CMK (cell line): ENCODE measurements around the gene CENPX.
"Not testable (repeated sequence)": the region's sequence is repeated elsewhere in the genome, so short reads cannot be mapped to it uniquely, and the experiment has no call there.

Experiments
- DNase-seq: peaks from one replicate; pipeline ENCODE4 v3.0.0-alpha.2; 2010; ENCODE audit warnings: low read depth

Gene CENPX

DNA sequence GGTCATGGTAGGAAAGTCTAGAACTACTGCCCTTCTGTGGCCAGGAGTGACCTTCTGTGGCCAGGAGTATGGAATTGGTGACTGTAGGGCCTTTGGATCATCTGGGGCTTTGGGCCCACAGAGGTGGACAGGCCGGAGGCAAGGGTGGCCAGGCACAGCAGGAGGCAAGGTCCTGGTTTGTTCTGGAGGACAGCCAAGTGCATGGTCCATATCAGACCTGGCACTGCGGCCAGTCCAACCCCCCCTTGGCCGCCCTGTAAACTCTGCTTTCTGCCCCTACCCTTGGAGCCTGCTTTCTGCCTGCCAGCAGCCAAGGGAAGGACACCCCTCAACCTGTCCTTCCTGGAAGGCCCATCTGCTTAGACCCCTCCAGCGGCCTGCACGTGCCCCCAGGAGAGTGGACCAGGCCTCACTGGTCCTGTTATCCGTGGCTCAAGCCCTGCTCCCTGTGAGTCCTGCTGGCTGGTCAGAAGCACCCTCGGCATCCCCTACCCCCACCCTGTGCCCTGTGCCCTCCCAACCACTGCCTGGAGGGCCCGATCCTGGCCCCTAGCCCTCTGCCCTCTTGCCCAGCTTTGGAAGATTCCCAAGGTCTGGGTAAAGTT is 17.1 kb upstream of the CENPX start:
- no peak for DNase-seq

- not testable (repeated sequence) for DNase-seq
These were observed 16.2 kb upstream of the CENPX start for GRCh38 chr17:82038796-82039409.

- no peak for DNase-seq
These were observed 15.2 kb upstream of the CENPX start for GRCh38 chr17:82037889-82038195.

DNA sequence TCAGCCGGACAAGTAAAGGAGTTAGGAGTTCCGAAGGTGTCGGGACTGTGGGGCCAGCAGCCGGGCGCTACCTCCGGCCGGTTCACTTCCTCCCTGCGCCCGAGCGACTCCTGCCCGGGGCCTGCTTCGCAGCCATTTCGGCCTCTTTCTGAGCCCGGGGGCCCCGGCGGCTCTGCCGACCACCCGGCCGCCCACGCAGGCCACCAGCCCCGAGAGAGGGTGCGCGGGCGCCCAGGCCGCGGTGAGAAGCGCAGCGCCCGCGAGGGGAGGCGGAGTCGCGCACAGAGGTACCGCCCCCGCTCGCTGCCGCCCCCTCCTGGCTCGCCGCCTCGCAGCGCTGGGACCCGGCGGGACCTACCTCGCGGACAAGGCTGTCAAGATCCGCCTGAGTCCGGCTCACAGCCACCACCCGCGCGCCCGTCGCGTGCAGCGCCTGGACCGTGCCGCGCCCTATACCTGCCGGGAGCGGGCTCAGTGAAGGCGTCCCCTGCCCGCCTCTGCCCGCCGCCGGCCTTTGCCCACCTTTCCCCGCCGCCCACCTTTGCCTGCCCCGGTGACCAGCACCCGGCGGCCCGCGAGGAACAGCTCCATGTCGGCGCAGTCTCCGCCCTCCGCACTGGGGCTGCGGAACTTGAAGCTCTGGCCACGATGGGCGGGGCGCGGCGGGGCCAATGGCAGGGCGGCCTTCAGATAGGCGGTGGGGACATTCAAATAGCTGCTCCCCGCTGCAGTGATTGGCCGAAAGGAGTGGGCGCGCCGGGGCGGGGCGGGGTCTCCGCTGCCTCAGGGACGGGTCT is 14.6 kb upstream of the CENPX start, which contains the start of gene DCXR:
TSS of gene DCXR (minus strand) at position 606 of the 797 bp plus-strand sequence. CDS start at position 591, 15 bp downstream.
- peak; percentile 86 for DNase-seq

DNA sequence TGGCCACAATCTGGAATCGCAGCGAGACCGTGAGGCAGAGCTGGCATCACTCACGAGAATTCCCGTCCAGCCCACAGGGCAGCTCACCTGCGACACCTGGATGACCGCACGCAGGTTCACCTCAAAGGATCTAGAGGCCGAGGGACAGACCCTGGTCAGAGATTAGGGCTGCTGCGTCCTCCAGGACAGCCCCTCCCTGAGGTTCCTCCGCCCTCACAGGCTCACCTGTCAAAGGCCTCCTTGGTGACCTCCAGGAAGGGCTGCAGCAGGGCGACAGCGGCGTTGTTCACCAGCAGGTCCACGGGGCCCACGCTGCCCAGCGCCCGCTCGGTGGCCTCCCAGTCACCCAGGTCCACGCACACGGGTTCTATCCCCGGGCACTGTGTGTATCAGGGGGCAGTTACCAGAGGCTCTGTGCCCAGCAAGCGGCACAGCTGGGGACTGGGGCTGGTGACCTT is 14.0 kb upstream of the CENPX start:
- DNase-seq = no peak

DNA sequence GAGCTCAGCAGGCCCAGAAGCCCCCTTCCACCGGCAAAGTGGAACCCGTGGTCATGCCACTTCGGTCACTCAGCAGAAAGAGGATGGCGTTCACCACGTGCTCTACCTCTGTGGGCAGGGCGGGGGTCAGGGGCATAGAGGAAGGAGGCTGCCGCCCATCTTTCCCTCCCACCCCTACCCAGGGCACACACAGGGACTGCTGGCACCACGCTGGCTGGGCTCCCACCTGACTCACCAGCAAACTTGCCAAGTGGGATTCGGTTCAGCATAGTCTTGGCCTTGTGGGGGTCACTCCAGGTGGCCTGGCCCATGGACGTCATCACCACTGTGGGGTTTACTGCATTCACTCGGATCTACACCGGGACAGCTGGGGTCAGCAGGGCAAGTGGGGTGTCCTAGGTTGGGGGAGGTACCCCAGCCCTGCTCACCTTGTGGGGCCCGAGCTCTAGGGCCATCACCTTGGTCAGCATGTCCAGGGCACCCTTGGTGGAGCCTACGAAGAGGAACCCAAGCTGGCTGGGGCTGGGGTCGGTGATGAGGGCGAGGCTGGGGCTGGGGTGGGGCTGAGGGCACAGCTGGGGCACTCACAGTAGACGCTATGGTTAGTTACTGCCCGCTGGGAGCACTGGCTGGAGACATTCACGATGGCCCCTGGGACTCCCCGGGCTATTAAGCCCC is 13.4 kb upstream of the CENPX start:
- DNase-seq = no peak

DNA sequence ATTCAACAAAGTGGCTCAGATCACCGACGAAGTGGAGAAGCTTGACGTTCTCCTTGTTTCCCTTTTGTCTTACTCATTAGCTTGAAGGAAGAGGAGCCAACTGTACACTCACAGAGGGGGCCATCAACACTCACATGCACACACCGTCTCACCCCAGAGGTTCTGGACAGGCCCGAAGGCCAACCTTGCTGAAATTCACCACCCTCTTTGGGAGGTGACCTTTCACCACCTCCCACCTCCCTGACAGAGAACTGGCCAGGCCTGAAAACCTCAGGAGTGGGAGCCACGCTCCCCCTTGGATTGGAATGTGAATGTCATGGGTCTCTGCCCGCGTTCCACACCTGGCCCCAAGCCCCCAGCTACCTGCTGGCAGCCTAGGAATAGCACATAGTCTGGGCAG is 12.8 kb upstream of the CENPX start:
- no peak for DNase-seq

- DNase-seq = no peak
These were observed 11.8 kb upstream of the CENPX start for GRCh38 chr17:82034371-82035011.

- no peak for DNase-seq
These were observed 10.8 kb upstream of the CENPX start for GRCh38 chr17:82033359-82034085.

DNA sequence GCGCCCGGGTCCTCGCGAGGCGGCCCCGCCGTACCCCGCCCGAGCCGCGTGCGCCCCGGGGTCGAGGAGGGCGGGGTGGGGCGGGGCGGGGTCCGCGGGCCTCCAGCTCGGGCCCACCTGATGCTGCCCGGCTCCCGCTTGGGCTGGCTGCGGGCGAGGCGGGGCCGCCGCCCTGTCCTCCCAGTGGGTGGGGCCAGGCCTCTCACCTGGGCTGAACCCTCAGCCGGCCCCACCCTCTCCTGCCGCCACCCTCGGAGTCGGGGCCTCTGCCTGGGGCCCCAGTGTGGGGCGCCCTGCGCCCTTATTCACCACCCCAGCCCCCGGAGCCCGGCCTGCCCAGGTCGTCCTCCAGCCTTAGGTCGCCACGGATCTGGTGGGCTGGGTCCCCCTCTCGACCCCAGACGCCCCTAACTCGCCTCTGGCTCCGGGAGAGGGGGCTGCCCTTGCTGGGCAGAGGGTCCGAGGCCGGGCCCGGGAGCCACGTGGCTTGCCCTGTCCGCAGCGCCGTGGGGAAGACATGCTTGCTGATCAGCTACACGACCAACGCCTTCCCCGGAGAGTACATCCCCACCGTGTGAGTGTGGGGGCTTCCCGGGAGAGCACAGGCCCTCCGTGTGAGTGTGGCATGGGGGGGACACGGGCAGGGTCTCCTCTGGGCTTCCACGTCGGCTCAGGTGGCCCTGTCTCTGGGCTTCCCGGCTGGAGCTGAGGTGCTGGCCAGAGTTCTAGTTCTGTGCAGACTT is 9.4 kb upstream of the CENPX start:
- DNase-seq = no peak

DNA sequence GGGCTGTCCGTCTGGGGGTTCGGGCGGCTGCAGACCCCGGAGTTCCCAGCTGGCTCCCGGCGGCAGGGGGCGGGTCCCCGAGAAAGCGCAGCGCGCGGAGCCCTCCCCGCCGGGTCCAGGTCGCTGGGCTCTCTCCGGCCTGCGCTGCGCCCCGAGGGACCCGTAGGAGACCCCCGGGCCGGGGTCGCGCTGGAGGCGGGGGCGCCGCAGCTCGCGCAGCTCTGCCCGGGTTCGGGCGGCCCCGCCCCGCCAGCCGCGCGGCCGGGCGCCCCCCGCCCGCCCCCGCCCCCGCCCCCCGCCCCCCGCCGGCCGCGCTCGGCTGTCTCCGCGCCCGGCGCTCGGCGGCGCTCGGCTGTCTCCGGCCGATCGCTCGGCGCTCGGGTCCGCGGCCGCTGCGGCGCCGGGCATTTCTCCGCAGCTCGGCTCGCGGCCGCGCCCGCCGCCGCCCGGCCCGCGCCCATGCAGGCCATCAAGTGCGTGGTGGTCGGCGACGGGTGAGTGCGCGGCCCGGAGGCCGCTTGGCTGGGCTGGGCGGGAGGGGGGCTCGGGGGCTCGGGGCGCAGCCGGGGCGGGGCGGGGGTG is 8.7 kb upstream of the CENPX start, which contains the start of gene RAC3:
TSS of gene RAC3 (plus strand) at position 376 of the 582 bp plus-strand sequence. CDS start at position 460, 84 bp downstream.
- no peak for DNase-seq

GRCh38 chr17:82030470-82031302 is 8.0 kb upstream of the CENPX start:
- peak; percentile 84 for DNase-seq

DNA sequence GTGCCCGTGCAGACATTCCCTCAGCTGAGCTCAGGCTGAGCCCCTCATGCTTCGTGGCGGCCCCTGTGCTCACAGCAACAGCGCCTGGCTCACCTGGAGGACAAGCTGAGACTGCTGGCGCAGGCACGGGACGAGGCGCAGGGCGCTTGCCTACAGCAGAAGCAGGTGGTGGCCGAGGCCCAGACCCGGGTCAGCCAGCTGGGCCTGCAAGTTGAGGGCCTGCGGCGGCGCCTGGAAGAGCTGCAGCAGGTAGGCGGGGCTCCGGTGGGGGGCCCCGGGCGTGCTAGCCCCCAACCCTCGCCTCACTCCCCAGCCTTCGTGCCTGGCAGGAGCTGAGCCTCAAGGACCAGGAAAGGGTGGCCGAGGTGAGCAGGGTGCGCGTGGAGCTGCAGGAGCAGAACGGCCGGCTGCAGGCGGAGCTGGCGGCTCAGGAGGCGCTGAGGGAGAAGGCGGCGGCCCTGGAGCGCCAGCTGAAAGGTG is 7.4 kb upstream of the CENPX start:
- DNase-seq = no peak

DNA sequence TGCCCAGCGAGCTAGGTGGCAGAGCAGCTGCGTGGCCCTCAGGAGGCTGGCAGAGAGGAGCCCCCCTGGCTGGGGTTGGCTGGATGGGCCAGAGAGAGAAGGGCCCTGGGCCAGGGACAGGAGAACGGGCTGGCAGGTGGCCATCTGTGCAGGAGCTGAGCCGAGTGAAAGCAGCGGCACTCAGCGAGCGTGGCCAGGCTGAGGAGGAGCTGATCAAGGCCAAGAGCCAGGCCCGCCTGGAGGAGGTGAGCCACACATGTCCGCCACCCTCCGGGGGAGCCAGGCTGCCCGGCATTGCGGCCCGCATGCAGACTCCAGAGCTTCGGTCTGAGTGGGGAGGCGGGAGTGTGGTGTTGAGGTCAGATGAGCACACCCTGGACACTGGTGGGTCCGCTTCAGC is 6.7 kb upstream of the CENPX start:
- no peak for DNase-seq

GRCh38 chr17:82028966-82029365 is 6.3 kb upstream of the CENPX start:
- no peak for DNase-seq

GRCh38 chr17:82028246-82028645 is 5.6 kb upstream of the CENPX start:
- no peak for DNase-seq

DNA sequence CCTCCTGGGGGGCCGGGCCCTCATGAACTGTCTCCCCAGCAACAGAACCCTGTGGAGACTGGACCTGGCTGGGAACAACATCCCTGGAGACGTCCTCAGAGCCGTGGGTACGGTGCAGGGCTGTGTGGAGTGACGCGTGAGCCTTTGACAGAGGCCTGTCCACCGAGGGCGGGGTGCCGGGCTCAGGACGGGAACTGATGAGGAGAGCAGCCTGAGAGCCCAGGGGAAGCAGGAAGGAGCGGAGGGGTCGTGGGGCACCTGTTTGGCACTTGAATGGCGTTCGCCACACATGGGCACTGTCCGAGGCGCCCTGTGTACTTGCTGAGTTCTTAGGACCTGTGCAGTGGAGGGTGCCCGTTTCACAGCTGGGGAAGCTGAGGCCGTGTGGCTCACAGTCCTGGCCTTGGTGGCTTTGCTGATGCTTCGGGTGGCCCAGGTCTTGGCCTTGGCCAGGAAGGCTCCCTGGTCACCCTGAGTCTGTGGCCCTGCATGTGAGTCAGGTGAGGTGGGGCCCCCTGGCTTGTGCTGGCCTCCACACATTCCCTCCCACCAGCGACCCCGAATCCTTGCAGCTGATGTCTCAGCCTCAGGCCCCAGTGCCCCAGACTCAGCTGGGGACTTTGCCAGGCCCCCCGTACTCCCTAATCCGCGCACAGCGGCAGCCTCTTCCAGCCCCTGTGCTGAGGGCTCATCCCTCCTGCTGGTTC is 2.9 kb upstream of the CENPX start:
- no peak for DNase-seq

DNA sequence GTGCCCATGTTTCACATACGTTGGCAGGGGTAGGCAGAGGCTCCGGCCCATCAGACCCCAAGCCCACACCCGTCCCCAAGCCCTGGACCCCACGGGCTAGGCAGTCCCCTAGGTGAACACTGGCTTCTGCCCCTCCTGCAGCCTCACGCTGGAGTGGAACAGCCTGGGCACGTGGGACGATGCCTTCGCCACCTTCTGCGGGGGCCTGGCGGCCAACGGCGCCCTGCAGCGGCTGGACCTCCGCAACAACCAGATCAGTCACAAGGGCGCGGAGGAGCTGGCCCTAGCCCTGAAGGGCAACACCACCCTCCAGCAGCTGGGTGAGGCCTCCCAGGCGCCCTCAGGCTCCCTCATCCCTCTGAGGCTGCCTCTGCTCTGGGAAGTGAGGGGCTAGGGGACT is 2.2 kb upstream of the CENPX start:
- DNase-seq = no peak
